OCI-LY3 (cell line): ENCODE results near the gene DDI1.

Experiments
- EZH2phosphoT487 ChIP-seq: fragments of 200-600 bp; shearing (Covaris generic); IDR thresholded peaks from 2 replicates; pipeline ENCODE4 v1.6.1; 2018; ENCODE audit warnings: antibody characterized with exemption, mixed run types, low read depth
- TF ChIP-seq, protein P1 (sequence below): fragments of 200-600, 300-600 bp; sonication (generic); IDR thresholded peaks from 2 replicates; pipeline ENCODE4 v1.5.1; 2014; ENCODE audit warnings: antibody characterized with exemption, low read length, low read depth

DNA sequence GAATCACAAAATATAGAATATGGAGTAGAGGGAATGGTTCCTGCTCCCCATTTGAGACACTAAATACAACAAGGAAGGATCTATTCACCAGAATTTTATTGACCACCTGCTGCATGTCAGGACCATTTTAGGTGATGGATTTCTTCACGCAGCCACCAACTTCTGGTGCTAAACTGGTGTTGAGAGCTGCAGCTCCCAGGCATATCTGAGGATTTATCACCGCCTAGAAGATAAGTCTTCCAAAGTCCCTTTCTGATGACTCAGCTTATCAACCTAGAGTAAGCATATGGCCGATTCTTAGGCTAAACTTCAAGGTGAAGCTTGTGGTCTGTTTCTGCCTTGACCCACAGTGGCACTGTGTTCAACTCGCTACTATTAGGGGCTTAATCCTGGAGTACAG lies 6.7 kb downstream of the DDI1 start:
- TF ChIP-seq, protein P1, sequence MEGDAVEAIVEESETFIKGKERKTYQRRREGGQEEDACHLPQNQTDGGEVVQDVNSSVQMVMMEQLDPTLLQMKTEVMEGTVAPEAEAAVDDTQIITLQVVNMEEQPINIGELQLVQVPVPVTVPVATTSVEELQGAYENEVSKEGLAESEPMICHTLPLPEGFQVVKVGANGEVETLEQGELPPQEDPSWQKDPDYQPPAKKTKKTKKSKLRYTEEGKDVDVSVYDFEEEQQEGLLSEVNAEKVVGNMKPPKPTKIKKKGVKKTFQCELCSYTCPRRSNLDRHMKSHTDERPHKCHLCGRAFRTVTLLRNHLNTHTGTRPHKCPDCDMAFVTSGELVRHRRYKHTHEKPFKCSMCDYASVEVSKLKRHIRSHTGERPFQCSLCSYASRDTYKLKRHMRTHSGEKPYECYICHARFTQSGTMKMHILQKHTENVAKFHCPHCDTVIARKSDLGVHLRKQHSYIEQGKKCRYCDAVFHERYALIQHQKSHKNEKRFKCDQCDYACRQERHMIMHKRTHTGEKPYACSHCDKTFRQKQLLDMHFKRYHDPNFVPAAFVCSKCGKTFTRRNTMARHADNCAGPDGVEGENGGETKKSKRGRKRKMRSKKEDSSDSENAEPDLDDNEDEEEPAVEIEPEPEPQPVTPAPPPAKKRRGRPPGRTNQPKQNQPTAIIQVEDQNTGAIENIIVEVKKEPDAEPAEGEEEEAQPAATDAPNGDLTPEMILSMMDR: no peak
- no peak for TF ChIP-seq EZH2phosphoT487
